ENCODE measurements around the gene SPACA7.

SPACA7 gene

DNA sequence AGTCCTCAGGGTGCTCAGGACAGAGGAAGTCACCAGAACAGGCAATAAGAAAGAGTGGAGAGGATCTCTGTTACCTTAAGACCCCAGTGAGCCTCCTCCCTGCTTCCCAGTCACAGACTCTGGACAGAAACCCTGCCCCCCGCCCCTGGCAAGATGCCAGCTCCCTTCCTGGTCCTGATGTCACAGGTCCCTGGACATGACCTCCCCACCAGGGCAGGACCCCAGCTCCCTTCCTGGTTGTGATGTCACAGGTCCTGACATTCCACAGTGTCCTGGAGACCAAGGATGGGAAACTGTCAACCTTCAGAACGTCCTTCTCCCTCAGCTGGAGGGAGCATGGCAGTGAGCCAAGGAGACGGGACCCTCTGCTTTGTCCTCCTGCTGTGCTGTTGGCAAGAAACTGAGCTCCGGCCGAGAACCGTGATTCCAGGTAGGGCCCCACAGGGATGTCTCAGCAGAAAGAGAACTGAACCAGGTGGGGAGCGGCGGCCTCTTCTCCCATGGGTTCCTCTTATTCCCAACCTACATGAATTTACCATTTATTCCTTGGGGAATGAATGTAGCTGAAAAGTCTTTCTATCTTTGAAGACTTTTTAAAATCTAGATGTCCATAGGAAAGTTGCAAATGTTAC is at the start of gene SPACA7:
Gene SPACA7, plus strand, starts transcription at position 306 of the 632 bp plus-strand sequence. Its CDS starts 31 bp downstream, at position 337.
- no peak for DNase-seq

DNA sequence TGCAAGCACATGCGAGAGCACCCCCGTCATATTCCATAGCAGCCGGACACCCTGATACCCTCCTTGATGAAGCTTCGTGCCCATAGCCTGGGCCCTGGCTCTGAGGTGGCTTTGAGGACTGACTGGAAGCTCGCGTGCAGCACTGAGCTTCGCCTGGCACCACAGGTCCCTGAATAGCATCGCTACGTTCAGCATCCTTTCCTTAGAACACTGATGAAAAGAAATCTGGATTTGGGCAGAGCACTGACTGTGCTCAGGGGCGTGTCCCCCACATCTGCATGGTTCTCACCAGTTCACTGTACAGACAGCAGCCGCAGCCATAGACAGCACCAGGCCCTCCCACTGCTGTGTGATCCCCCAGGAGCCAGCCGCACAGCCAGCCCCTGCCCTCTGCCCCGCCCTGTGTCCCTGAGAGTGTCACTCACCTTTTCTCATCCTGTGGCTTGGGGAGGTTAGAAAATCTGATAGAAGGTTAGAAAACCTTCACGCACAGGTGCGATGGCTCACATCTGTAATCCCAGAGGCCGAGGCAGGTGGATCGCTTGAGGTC is 49.3 kb upstream of the SPACA7 start:
- DNase-seq, result no peak

- no peak for DNase-seq
Measured at GRCh38 chr13:112328936-112329335, 47.2 kb upstream of the SPACA7 start.

DNA sequence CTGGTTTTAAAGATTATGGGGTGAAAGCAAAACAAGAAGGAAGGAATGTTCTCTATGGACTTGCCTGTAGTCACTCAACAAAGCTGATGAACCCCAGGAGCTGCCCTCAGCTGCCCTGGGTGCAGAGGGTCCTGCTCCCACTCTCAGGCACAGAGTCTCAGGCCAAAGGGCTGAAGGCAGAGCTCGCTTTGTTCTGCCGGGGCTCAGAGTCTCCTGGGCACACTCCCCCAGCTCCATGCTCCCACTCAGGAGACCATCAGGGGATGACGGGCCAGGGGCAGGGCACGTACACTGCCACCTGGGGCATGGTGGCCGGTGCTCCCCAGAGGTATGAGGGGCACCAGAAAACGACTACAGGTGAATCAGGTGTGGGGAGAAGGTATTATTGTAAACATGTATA is 46.8 kb upstream of the SPACA7 start:
- no peak for DNase-seq

- no peak for DNase-seq
Measured at GRCh38 chr13:112330066-112330465, 46.1 kb upstream of the SPACA7 start.

DNA sequence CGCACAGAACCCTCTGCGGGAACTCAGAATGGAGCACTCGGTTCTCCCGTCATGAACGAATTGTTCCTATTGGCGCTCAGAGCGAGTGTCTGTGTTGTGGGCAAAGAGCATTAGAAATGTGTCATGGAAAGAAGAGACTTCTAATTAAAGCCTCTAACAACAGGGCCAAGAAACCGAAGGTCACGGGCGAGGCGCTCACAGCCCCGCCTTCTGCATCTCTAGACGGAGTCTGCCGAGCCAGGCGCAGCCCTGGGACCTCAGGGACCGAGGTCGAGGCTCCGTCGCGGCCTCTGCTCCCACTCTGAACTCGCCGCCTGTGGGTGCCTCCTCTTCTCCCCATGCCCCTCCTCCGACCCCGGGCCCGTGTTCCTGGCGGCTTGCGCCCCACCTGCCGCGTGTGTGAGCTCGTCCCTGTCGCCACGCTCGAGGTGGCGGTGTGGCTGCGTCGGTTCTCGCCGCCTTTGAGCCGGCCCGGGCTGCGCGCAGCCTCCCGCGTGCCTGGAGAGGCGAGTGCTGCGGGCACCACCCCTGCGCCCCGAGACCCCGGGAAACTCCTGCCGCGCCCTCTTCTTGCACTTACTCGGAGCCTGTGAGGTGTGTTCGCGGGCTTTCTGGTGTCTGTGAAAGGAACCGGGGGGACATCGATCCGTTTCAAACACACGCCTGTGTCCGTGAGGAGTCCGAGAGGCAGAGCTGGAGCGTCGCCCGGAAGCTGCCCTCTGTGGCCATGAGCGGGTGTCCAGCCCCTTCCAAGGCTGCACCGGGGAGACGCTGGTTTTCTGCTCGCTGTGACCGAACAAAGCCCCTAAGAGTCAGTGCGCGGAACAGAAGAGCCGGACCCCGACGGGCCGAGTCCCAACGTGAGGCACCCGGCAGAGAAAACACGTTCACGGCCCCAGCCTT is 45.4 kb upstream of the SPACA7 start:
- no peak for DNase-seq

DNA sequence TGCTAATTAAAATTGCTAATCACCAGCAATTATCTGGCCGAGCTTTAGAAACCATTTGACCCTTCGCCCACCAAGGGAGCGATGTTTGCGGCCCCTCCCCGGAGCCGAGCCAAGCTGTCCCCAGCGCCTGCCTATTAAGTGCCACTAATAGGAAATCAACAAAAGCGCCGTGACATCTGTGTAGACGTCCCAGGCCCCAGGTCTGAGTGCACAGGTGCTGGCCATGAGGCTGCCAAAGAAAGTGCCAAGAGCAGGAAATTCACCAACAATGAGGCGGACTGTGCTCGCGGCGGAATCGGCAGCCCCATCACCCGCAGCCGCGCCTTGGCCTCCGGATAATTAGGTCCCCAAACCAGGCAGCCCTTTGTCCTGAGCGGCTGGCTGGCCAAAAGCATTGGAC is 44.5 kb upstream of the SPACA7 start:
- no peak for DNase-seq

GRCh38 chr13:112332727-112333126 is 43.4 kb upstream of the SPACA7 start:
- DNase-seq, result no peak

- no peak for DNase-seq
Measured at GRCh38 chr13:112333756-112334543, 42.2 kb upstream of the SPACA7 start.

DNA sequence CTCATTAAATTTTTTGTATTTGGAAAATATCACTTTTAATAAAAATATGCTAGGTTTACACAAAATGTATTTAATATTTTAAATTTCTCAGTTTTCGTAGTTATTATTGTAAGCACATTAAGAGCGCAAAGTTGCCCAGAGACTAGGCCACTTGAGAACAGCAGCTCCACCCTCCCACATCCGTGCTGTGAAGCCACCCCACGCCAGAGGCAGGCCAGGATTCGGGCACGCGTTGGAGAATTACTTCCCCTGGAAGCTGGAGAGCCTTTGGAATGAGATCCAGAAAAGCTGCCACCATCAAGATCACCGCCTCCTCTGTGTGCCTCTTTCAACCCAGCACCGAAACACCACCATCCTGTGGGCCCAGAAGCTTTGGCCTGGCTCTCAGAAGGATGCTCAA is 41.0 kb upstream of the SPACA7 start:
- no peak for DNase-seq

DNA sequence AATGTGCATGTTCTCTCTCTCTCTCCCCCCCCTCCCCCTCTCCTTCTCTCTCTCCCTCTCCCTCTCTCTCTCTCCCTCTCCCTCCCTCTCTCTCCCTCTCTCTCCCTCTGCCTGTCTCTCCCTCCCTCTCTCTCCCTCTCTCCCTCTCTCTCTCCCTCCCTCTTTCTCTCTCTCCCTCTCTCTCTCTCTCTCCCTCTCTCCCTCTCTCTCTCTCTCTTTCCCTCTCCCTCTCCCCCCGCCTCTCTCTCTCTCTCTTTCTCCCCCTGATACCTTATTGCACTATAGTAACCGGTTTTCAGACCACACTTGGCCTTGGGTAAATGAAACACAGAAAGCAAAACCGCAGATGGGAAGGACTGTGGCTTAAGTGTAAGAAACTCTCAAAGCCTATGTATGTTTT is 34.7 kb upstream of the SPACA7 start:
- DNase-seq, result no peak

GRCh38 chr13:112341976-112342735 is 34.0 kb upstream of the SPACA7 start:
- no peak for DNase-seq

DNA sequence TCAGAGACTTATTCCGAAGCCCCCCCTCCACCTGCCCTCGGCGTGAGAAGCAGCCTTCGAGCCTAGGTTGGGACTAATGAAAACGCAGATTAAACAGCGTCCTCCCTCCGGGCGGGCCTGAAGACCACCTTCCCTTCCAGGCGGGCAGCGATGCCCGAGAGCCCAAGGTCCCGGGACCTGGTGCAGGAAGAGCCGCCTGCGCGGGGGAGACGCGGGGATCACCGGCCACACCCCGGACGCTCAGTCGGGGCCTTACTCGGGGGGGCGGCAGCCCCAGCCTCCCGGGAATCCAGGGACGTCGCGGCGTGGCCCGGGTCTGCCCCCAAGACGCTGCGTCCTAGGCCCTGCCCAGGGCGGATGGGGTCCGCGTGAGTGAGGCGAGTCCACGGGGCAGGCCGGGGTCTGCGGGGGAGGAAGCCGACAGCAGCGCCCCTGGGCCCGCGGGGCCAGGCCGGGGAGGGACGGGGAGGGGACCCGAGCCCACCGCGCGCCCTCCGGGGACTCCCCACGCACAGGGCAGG is 33.3 kb upstream of the SPACA7 start:
- DNase-seq, result no peak

- DNase-seq, result no peak
Measured at GRCh38 chr13:112343591-112343990, 32.6 kb upstream of the SPACA7 start.

DNA sequence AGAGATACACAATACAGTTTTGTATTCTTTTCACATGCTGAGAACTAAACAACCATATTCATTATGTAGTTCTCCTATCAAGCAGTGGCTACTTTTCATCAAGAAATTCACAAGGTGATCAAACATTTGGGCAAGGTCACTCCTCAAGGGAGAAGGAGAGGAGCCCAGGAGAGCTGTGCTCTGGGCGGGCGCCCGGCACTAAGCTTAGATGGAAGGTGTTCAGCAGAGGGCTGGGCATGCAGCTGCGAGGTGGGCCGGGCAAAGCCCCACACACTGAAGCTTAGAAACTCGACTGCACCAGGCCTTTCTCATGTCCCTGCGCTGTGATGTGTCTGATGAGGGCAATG is 30.4 kb upstream of the SPACA7 start:
- DNase-seq, result no peak

GRCh38 chr13:112346173-112346898 is 29.8 kb upstream of the SPACA7 start:
- no peak for DNase-seq

DNA sequence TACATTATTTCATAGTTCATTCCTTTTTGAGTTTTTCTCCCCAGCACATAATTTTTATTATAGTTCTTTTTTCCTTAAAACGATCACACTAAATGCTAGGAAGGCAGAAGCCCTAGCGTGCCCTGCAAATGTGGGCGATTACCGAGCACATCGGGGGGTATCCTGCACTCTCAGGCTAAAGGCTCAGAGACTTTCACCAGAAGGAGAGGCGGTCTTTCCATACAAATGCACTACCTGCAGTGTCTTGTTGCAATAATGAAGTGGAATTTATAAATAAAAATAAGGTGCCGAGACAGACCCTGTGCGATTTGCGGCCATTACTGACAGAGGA is 29.3 kb upstream of the SPACA7 start:
- no peak for DNase-seq

DNA sequence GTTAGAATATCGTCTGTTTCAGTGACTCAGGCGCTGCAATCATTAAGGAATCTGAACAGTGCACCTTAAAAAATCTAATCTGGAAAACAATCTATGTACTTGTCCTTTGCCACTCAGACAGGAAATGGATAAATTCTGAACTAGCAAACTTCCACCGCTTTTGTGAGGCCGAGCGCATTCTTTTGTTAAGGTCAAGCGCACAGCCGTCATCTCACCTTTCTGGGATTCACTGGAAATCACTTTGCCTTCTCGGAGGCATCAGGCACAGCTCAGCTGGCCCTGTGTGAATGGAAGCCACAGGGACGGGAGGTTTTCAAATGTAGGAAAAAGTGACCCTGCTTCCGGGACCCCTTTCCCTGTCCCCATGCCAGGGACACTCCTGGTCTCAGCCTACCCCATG is 28.2 kb upstream of the SPACA7 start:
- DNase-seq, result no peak

- no peak for DNase-seq
Measured at GRCh38 chr13:112348642-112349345, 27.4 kb upstream of the SPACA7 start.

DNA sequence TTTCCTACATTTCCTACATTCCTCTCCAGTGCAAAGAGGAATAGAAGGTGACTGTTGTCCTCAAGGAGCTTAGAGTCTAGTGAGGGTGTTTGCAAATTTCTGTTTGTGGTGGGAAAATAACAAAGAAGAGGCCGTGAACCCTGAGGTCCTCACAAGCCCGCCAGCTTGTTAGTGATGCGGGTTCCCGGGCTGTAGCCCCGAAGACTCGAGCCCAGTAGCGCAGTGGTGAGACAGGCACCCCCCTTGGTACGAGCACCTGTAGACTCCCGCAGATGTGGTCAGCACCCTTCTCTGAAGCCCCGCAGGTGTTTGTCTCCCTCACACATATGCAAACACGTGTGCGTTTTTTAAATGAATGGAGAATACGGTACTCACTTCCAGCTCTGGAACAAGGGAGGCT is 26.5 kb upstream of the SPACA7 start:
- no peak for DNase-seq

DNA sequence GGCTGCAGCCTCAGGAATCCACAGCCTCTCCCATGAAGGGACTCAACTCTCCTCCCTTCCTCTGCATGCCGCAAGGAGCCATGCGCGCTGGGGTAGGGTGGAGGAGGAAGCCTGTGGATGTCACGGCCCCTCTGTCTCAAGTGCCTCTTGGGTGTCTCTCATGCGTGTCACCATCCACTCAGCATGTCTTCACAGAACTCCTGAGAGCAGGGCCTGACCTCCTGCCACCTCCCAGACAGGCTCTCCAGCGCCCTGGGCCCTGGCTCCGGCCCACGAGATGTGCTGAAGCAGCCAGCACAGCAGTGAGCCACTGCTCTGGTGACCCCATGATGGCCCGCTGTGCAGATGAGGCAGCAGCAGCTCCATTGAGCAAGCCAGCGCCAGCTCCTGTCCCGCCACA is 25.9 kb upstream of the SPACA7 start:
- DNase-seq, result no peak
